ENCODE measurements around the gene ADTRP. TPM values are rescaled to one million over a fixed set of nuclear protein-coding genes. Genes with fewer than 3 reads are reported as not detected.

Gene ADTRP
- total RNA-seq, 1 donor from 2014 or later, result 0.33 TPM

- H3K36me3 ChIP-seq, result no peaks in the 10 kb centered on the region
- H3K27ac ChIP-seq (replicated peaks), result no peak overlapping the region
- peaks cover 9% of the 10 kb centered on the region for H3K27me3 ChIP-seq (ENCODE audit: low read depth)
- intact Hi-C loops (cut with micrococcal nuclease), result no loop called here
- no peaks in the 10 kb centered on the region for H3K4me1 ChIP-seq
- TF ChIP-seq, protein P1, sequence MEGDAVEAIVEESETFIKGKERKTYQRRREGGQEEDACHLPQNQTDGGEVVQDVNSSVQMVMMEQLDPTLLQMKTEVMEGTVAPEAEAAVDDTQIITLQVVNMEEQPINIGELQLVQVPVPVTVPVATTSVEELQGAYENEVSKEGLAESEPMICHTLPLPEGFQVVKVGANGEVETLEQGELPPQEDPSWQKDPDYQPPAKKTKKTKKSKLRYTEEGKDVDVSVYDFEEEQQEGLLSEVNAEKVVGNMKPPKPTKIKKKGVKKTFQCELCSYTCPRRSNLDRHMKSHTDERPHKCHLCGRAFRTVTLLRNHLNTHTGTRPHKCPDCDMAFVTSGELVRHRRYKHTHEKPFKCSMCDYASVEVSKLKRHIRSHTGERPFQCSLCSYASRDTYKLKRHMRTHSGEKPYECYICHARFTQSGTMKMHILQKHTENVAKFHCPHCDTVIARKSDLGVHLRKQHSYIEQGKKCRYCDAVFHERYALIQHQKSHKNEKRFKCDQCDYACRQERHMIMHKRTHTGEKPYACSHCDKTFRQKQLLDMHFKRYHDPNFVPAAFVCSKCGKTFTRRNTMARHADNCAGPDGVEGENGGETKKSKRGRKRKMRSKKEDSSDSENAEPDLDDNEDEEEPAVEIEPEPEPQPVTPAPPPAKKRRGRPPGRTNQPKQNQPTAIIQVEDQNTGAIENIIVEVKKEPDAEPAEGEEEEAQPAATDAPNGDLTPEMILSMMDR (IDR thresholded peaks at IDR 0.05; ENCODE audit: borderline replicate concordance), result no peak
- no peak for DNase-seq
- no peak overlapping the region for H3K4me3 ChIP-seq
- H3K9me3 ChIP-seq (replicated peaks), result peaks cover 17% of the 10 kb centered on the region
Observed at GRCh38 chr6:11672669-11673068, 105.9 kb downstream of the ADTRP start.

GRCh38 chr6:11672256-11672655 lies 106.3 kb downstream of the ADTRP start:
- no peak overlapping the region for H3K27ac ChIP-seq (replicated peaks)
- peaks cover 13% of the 10 kb centered on the region for H3K27me3 ChIP-seq (ENCODE audit: low read depth)
- TF ChIP-seq, protein P1 (IDR thresholded peaks at IDR 0.05; ENCODE audit: borderline replicate concordance), result no peak
- no peak for DNase-seq
- no peaks in the 10 kb centered on the region for H3K36me3 ChIP-seq
- intact Hi-C loops (cut with micrococcal nuclease), result no loop called here
- peaks cover 17% of the 10 kb centered on the region for H3K9me3 ChIP-seq (replicated peaks)
- H3K4me1 ChIP-seq, result no peaks in the 10 kb centered on the region
- H3K4me3 ChIP-seq, result no peak overlapping the region

DNA sequence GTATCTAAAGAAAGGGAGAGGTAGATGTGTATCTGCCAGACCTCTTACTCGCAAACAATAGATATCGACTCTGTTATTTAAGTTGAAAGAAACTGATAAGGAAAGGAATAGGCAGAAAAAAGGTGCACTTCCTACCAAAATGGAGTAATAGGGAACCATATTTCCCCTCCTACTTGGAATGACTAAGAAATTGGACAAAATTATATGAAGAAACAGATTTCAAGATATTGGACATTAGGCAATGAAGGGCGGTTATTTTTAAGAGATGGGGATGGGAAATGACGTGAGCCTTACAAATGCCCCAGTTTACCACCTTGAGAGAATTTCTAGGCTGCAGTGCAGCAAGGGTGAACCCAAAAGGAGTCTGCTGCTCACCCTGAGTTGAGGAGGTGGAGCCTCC lies 108.9 kb downstream of the ADTRP start:
- H3K4me3 ChIP-seq, result no peak overlapping the region
- TF ChIP-seq, protein P1 (IDR thresholded peaks at IDR 0.05; ENCODE audit: borderline replicate concordance), result no peak
- H3K4me1 ChIP-seq, result no peaks in the 10 kb centered on the region
- peaks cover 17% of the 10 kb centered on the region for H3K27me3 ChIP-seq (ENCODE audit: low read depth)
- H3K27ac ChIP-seq (replicated peaks), result no peak overlapping the region
- H3K9me3 ChIP-seq (replicated peaks), result peaks cover 17% of the 10 kb centered on the region
- H3K36me3 ChIP-seq, result no peaks in the 10 kb centered on the region
- intact Hi-C loops (cut with micrococcal nuclease), result no loop called here
- DNase-seq, result no peak

DNA sequence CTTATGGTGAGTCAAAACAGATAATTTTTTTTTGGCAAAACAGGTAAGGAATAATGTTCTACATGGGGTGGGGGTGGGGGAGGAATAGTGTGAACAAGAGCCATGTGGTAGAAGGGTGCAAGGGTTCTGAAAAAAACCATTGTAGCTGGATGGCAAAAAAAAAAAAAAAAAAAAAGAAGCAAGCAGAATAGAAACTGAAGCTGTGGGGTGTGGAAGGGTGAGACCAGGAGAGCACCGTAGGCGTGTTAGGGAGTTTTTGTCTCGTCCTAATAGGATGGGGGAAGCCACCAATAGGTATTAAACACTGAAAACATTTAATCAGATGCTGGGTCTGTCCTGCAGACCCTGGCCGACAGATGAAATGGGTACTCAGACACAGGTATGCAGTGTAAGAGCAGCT lies 110.1 kb downstream of the ADTRP start:
- DNase-seq, result no peak
- no peak overlapping the region for H3K27ac ChIP-seq (replicated peaks)
- no peak overlapping the region for H3K4me3 ChIP-seq
- peaks cover 17% of the 10 kb centered on the region for H3K27me3 ChIP-seq (ENCODE audit: low read depth)
- H3K4me1 ChIP-seq, result no peaks in the 10 kb centered on the region
- no peaks in the 10 kb centered on the region for H3K36me3 ChIP-seq
- peaks cover 17% of the 10 kb centered on the region for H3K9me3 ChIP-seq (replicated peaks)
- intact Hi-C loops (cut with micrococcal nuclease), result no loop called here
- TF ChIP-seq, protein P1 (IDR thresholded peaks at IDR 0.05; ENCODE audit: borderline replicate concordance), result no peak

GRCh38 chr6:11667876-11668275 lies 110.7 kb downstream of the ADTRP start:
- H3K27ac ChIP-seq (replicated peaks), result no peak overlapping the region
- no peaks in the 10 kb centered on the region for H3K4me1 ChIP-seq
- no peaks in the 10 kb centered on the region for H3K36me3 ChIP-seq
- no peak overlapping the region for H3K4me3 ChIP-seq
- H3K9me3 ChIP-seq (replicated peaks), result peaks cover 17% of the 10 kb centered on the region
- intact Hi-C loops (cut with micrococcal nuclease), result no loop called here
- H3K27me3 ChIP-seq (ENCODE audit: low read depth), result peaks cover 17% of the 10 kb centered on the region
- TF ChIP-seq, protein P1 (IDR thresholded peaks at IDR 0.05; ENCODE audit: borderline replicate concordance), result no peak
- no peak for DNase-seq
